ENCODE measurements around the gene CENPW. TPM values are rescaled to one million over a fixed set of nuclear protein-coding genes. Genes with fewer than 3 reads are reported as not detected.

The CENPW gene
- total and polyA plus RNA-seq, 2 of the 4 experiments (the other 2 are of a cell fraction) = 8.2 to 19.3 TPM

DNA sequence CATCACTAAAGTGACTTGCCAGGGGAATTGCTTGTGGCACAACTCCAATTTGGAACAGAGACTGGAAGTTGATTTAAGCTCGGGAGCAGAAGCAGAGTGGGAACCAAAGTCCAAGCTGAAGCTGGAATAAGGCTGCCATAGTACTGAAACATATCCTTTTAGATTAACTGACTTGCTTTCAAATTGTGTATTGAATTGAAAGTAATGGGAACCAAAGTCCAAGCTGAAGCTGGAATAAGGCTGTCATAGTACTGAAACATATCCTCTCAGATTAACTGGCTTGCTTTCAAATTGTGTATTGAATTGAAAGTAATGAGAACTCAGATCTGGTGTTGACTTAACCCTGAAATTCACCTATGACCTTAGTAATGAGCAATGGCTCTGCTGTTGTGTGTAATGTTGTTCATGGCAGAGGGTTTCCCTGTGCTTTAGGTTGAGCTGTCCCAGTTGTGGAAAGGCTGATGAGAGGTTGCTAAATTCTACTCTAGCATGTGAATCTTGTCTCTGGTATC is 40.2 kb downstream of the CENPW start:
- in situ Hi-C loops (cut with MboI; ENCODE audit: low sequenced_read_pairs) (no loop called here), dilution Hi-C loops (cut with HindIII; ENCODE audit: low sequenced_read_pairs, unreplicated experiment) (no loop called here), intact Hi-C loops (cut with micrococcal nuclease) (no loop called here)
- Histone ChIP-seq H4K91ac (ENCODE audit: insufficient read depth, low read depth, low read length) (no peak overlapping the region), H4K8ac (ENCODE audit: low read depth in 2 of 2, low read length in 2 of 2) (no peak overlapping the region), H3K4ac (ENCODE audit: low read depth, low read length) (no peak overlapping the region), H2AFZ (replicated peaks; ENCODE audit: low read length, poor library complexity) (no peak overlapping the region), H3K56ac (ENCODE audit: extremely low read depth, insufficient read depth, low read length) (no peak overlapping the region), H3K9me1 (ENCODE audit: insufficient read depth, low read length) (no peaks in the 10 kb centered on the region), H3K4me2 (ENCODE audit: low read depth, low read length) (no peak overlapping the region), H3K4me3 (ENCODE audit: insufficient read depth, low read depth, low read length) (no peak overlapping the region), H2BK5ac (ENCODE audit: low read depth, low read length, poor library complexity, severe bottlenecking) (no peak overlapping the region), H2AK5ac (ENCODE audit: low read depth, low read length) (no peak overlapping the region), H3K27me3 (ENCODE audit: control insufficient read depth, insufficient read depth, low read length) (no peaks in the 10 kb centered on the region), H2BK15ac (ENCODE audit: low read depth, low read length) (no peak overlapping the region), H3K18ac (ENCODE audit: low read depth, low read length) (no peak overlapping the region), H3K4me1 (ENCODE audit: control insufficient read depth, insufficient read depth, low read length) (no peaks in the 10 kb centered on the region), H4K5ac (ENCODE audit: low read depth, low read length) (no peak overlapping the region), H3K23ac (ENCODE audit: low read depth, low read length) (no peak overlapping the region), H2AK9ac (replicated peaks; ENCODE audit: low read depth, low read length, poor library complexity) (no peak overlapping the region), H2BK20ac (ENCODE audit: low read depth, low read length) (no peak overlapping the region), H2BK120ac (ENCODE audit: low read depth, low read length) (no peak overlapping the region), H4K20me1 (ENCODE audit: insufficient read depth, low read length) (no peaks in the 10 kb centered on the region), H3K9me3 (ENCODE audit: control insufficient read depth, insufficient read depth, low read length) (no peaks in the 10 kb centered on the region), H3K36me3 (ENCODE audit: control insufficient read depth, insufficient read depth, low read length) (no peaks in the 10 kb centered on the region), H3K27ac (ENCODE audit: insufficient read depth, low read length) (no peak overlapping the region), H3K79me1 (ENCODE audit: low read depth in 1 of 2, low read length in 2 of 2) (no peaks in the 10 kb centered on the region), H3K14ac (replicated peaks; ENCODE audit: low read depth, low read length) (no peak overlapping the region), H3K9ac (ENCODE audit: low read depth, low read length) (no peak overlapping the region)
- WGBS, 2 experiments (ENCODE audit: extremely low coverage in 2 of 2, insufficient read length in 1 of 2) = 40% methylated on average over 1 of the region's 1 CpG; no CpG with 5 or more reads in 1 of the 2 experiments
- TF ChIP-seq RCOR1 (IDR thresholded peaks at IDR 0.05; ENCODE audit: insufficient replicate concordance, low read length) (no peak), MAFK (IDR thresholded peaks at IDR 0.05; ENCODE audit: low read depth, low read length) (no peak), BHLHE40 (IDR thresholded peaks at IDR 0.05; ENCODE audit: low read depth, low read length) (no peak), CEBPB (IDR thresholded peaks at IDR 0.05; ENCODE audit: low read depth, low read length) (no peak), POLR2A (IDR thresholded peaks at IDR 0.05; ENCODE audit: low read depth, low read length) (no peak), RFX5 (IDR thresholded peaks at IDR 0.05; ENCODE audit: low read depth, low read length) (no peak), FOS (IDR thresholded peaks at IDR 0.05; ENCODE audit: low read depth, low read length) (no peak), RAD21 (IDR thresholded peaks at IDR 0.05; ENCODE audit: low read length) (no peak), CHD1 (IDR thresholded peaks at IDR 0.05; ENCODE audit: low read depth, low read length) (no peak), MAZ (IDR thresholded peaks at IDR 0.05; ENCODE audit: borderline replicate concordance, low read depth, low read length) (no peak), MXI1 (IDR thresholded peaks at IDR 0.05; ENCODE audit: borderline replicate concordance, low read depth, low read length) (no peak), SMC3 (IDR thresholded peaks at IDR 0.05; ENCODE audit: low read depth, low read length) (no peak)
- TF ChIP-seq, protein P1, sequence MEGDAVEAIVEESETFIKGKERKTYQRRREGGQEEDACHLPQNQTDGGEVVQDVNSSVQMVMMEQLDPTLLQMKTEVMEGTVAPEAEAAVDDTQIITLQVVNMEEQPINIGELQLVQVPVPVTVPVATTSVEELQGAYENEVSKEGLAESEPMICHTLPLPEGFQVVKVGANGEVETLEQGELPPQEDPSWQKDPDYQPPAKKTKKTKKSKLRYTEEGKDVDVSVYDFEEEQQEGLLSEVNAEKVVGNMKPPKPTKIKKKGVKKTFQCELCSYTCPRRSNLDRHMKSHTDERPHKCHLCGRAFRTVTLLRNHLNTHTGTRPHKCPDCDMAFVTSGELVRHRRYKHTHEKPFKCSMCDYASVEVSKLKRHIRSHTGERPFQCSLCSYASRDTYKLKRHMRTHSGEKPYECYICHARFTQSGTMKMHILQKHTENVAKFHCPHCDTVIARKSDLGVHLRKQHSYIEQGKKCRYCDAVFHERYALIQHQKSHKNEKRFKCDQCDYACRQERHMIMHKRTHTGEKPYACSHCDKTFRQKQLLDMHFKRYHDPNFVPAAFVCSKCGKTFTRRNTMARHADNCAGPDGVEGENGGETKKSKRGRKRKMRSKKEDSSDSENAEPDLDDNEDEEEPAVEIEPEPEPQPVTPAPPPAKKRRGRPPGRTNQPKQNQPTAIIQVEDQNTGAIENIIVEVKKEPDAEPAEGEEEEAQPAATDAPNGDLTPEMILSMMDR (conservative IDR thresholded peaks at IDR 0.05; ENCODE audit: low read depth, low read length) = no peak
- TF ChIP-seq, protein P2, sequence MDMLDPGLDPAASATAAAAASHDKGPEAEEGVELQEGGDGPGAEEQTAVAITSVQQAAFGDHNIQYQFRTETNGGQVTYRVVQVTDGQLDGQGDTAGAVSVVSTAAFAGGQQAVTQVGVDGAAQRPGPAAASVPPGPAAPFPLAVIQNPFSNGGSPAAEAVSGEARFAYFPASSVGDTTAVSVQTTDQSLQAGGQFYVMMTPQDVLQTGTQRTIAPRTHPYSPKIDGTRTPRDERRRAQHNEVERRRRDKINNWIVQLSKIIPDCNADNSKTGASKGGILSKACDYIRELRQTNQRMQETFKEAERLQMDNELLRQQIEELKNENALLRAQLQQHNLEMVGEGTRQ (IDR thresholded peaks at IDR 0.05; ENCODE audit: low read depth, low read length) = no peak
- DNase-seq (no peak), ATAC-seq (ENCODE audit: low read depth) (no peak)
- ChIA-PET POLR2A (ENCODE audit: unreplicated experiment) (no interaction called here), CTCF (no interaction called here)
- no TSS peak for BruUV-seq (replicated peaks)

All from IMR-90 (cell line).